Mesenteric fat pad (tissue), 1 donor: Measurements from ENCODE around the gene KIFC3. TPM values are rescaled to one million over a fixed set of nuclear protein-coding genes. Genes with fewer than 3 reads are reported as not detected.
"Not testable (repeated sequence)": the region's sequence is repeated elsewhere in the genome, so short reads cannot be mapped to it uniquely, and the experiment has no call there.

ENCODE experiments used
- DNase-seq: peaks from one replicate; pipeline ENCODE4 v3.0.0-alpha.2; 2020; ENCODE audit warnings: low spot score
- microRNA-seq: library from miRNA; unstranded; fragments of <30 nt; microRNA quantifications from one replicate; pipeline ENCODE4 v1.2.0, GENCODE V29; 2020; ENCODE audit warnings: borderline number of aligned reads
- total RNA-seq: library from RNA; stranded (reverse); fragmentation: NEBNext Ultra II Directional; extraction: Animal tissue kit (Norgen Biotek cat#: 25700); gene quantifications from one replicate; pipeline ENCODE4 v1.2.1, GENCODE V29; 2021
- donor health status: DM: yes; HTN: yes; CAD: no.

The KIFC3 gene
- total RNA-seq, 1 donor from 2014 or later: 62.3 TPM

DNA sequence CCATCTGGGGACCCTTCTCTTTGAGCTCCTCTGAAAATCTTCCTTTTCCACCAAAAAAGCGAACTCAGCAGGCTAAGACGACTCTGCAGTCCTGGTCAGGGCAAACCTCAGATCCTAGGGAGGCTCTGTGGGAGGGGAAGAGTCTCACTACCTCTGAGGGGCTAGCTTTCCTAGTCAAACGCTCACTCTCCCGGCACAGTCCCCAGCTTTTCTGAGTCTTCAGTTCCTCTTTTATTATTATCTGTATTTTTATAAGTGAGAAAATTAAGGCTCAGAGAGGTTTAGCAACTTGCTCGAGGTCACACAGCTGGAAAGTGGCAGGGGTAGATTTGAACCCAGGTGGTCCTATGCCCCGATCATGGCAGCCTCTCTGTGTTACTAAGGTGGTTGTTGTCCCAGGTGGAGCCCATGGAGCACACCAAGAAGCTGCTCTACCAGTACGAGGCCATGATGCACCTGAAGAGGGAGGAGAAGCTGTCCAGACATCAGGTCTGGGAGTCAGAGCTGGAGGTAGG is 75.8 kb downstream of the KIFC3 start:
- DNase-seq: no peak

DNA sequence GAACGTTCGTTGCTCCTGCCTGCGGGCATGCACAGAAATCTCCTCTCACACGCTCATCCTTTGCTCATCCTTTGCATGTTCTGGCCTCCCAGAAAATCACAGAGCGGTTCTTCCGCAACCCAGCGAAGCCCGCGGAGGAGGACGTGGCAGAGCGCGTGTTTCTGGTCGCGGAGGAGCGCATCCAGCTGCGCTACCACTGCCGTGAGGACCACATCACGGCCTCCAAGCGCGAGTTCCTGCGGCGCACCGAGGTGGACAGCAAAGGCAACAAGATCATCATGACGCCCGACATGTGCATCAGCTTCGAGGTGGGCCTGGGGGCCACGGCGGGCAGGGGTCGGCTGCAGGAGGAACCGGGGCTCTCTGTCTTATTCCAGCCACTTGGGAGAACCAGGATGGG is 76.3 kb downstream of the KIFC3 start:
- no peak for DNase-seq

DNA sequence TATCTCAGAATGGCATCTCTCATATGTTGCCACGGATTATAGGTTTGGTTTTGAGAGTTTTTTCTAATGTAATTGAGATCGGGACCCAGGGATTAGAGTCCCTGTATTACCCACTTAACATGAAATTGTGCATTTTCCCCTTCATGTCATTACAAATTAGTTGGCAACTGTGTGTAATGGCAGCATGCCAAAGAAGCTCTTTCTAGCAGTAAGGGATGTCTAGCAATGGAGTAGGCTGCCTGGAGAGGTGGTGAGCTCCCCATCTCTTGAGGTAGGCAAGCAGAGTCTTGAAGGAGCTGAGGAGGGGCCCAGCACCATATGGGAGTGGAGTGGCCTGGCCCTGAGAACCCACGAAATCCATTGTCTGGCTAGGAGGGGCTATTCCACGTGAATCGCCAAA is 76.7 kb downstream of the KIFC3 start:
- DNase-seq: no peak

DNA sequence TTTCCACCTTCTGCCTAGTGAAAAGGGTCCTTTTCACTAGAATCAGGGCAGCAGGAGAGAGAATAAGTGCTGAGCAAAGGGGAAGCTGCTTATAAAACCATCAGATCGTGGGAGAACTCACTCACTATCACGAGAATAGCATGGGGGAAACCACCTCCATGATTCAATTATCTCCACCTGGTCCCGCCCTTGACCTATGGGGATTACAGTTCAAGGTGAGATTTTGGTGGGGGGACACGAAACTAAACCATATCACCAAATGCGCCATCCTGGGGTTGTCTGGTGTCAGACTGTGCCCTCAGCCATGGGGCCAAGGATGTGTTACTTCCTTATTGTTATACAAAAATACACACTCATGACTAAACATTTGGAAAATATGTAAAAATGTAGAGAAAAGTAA is 77.1 kb downstream of the KIFC3 start:
- DNase-seq: no peak

DNA sequence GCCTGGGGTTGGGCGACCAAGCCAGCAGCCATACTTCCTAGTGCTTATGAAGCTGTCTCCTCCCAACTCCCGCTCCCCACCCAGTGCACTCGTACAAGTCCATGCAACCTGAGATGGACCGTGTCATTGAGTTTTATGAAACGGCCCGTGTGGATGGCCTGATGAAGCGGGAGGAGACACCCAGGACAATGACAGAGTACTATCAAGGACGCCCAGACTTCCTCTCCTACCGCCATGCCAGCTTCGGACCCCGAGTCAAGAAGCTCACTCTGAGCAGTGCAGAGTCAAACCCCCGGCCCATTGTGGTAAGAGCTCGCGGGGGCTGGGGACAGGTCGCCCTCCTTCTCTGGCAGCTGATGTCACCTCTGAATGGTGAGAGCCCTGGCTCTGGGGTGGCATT is 77.8 kb downstream of the KIFC3 start:
- no peak for DNase-seq

DNA sequence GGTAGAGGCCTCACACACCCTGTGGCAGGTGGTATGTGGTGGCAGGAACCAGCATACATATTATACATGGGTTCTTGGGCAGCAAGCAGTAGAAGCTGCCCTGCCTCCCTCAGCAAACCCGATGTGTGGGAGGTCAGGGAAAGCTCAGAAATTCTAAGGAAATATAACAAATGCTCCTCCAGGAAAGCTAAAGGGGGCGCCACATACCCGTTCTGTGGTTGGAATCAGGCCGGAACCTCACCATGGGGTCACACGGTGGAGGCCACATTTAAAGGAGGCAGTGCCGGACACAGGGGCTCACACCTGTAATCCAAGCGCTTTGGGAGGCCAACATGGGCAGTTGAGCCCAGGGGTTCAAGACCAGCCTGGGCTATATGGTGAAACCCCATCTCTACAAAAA is 79.1 kb downstream of the KIFC3 start:
- no peak for DNase-seq

DNA sequence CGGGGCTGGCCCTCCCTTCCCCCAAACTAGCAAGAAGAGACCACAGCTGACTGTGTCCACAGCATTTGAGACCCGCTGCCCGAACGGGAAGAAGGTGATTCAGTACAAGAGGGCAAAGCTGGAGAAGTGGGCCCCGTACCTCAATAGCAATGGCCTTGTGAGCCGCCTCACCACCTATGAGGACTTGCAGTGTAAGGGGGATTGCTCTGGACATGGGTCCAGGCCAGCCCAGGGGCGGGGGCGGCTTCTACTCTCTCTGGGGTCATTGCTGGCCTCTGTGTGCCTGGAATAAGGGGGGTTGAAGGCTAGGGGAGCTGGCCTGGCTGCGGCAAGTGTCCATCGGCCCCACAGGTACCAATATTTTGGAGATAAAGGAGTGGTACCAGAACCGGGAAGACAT is 79.6 kb downstream of the KIFC3 start:
- DNase-seq: no peak

DNA sequence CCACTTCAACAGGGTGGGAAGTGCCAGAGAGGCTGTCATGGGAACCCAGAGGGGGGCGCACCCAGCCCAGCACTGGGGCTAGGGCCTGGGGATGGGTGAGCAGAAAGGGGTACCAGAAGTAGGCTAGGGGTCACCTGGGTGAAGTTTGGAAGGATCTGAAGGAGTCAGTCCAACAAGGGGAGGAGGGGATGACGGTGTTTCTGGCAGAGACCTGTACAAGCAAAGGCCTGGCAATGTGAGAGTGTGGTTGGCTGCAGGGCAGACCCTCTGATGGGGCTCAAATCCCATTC is 80.1 kb downstream of the KIFC3 start:
- no peak for DNase-seq

DNA sequence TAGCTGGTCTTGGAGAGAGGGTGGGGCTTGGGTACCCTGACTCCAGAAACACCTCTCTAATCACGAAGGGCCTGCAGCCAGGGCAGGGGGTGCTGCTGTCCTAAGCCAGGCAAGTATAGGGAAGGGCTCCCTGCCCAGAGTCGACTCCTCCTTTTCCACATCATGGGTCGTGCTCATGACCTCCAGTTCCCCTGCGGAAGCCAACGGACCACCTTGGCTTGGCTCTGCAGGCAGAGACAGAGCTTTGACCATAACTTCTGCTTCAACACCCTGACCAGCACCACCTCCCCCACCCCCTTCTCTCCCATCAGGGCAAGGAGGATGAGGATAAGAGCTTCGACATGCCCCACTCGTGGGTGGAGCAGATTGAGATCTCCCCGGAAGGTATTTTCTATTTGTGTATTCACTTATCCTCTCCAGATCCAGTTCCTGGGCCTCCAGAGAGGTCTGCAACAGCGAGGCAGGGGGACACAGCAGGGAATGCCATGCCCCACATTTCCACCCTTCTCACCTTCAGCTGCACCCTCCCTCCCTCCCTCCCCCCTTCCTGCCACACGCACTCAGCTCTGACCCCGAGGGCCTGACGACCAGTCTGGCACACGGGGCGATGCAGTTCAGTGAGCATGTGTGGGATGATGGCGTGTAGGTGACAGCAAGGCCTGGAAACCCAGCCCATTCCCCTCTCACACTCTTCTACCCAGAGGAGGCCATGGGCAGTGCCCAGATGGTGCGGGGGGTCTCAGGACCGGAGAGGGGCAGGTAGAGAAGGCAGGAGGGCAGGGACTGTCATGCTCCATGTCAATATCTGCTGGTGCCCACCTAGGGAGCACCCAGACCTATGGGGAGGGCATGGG is 80.7 kb downstream of the KIFC3 start:
- DNase-seq: no peak

DNA sequence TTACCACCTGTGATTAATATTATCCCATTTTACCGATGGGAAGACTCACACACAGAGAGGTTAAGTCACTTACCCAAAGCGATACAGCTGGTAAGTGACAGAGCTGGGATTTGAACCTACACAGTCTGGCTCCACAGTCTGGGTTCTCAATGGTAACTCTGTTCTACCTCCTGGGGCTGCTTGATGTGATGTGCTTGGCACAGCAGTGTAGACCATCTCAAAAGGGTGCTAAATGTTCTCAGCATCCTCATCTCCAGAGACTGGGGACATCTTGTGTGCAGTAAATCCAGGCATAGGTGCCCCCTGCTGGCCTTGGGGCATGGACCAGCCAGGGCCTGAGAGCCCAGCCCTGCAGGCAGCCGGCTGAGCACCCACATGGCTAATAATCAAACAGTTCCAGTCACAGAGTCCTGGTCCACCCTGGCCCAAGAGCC is 82.1 kb downstream of the KIFC3 start:
- no peak for DNase-seq

DNA sequence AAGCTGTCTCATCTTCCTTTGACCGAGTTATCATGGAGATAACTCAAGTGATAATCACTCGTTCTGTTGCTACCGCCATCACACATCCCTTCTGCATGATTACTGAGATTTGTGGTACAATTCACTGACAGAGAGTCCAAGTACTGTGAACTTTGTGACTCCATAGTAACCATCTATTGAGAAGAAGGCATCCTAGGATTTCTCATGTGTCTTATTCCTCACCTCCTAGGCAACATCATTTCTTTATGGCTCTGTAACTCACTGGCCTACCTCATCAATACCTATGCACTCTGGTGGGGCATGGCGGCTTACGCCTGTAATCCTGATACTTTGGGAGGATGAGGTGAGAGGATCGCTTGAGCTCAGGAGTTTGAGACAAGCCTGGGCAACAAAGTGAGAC is 88.2 kb downstream of the KIFC3 start:
- no peak for DNase-seq

DNA sequence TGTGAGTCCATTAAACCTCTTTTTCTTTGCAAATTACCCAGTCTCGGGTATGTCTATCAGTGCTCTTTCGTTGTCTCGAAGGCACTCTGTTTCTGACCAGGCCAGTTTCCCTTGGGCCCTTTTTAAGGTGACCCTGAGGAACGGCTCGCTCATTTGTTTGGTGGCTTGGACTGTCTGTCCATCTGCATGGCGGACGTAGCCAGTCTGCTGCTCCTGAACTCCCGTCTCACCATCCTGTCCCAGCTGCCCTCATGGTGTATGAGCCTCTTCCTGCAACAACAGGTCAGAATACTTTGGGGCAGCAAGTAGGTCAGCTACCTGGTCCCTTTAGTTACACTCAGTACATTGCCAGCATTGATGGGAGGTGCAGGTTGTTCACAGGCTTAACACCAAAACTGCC is 88.7 kb downstream of the KIFC3 start:
- DNase-seq: no peak

DNA sequence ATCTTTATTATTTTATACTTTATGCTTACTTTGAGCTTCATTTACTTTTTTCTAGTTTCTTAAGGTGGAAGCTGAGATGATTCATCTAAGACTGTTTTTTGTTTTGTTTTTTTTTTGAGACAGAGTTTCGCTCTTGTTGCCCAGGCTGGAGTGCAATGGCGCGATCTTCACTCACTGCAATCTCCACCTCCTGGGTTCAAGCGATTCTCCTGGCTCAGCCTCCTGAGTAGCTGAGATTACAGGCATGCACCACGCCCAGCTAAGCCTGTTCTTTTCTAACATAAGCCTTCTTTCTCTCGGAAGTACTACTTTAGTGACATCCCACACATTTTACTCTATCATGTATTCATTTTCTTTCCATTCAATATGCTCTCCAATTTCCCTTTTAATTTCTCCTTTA is 89.7 kb downstream of the KIFC3 start:
- not testable (repeated sequence) for DNase-seq

DNA sequence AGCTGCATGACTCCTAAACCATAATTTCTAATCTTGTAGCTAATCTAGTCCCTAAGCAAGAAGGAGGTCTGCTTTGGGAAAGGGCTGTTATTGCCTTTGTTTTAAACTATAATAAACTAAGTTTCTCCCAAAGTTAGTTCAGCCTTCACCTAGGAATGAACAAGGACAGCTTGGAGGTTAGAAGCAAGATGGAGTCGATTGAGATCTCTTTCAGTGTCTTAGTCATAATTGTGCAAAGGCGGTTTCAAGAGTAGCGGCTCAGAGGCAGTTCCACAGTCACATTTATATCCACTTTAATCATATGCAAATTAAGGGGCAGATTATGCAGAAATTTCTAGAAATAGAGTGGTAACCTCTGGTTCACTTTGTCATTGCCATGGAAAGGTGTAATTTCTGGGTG is 90.3 kb downstream of the KIFC3 start:
- DNase-seq: no peak

DNA sequence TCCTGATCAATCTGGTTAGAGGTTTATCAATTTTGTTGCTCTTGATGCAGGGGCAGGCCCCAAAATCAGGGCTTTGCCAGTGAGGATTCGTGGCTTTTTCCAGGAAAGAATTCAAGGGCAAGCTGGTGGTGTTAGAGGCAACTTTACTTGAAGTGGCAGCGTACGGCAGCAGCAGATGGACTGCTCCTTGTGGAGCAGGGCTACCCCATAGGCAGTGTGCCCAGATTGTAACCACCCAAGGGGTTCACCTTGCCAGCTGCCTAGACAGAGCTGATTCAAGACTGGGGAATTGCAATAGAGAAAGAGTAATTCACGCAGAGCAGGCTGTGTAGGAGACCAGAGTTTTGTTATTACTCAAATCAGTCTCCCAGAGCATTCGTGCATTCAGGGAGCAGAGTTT is 90.9 kb downstream of the KIFC3 start:
- no peak for DNase-seq

DNA sequence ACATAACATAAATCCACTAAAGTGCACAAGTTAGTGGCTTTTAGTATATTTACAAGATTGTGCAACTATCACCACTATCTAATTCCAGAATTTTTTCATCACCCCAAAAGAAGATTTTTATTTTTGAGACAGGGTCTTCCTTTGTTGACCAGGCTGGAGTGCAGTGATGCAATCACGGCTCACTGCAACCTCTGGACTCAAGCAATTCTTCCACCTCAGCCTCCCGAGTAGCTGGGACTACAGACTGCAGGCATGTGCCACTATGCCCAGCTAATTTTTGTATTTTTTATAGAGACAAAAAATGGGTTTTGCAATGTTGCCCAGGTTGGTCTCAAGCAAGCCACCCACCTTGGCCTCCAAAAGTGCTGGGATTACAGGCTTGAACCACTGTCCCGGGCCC is 92.6 kb downstream of the KIFC3 start:
- DNase-seq: no peak

Small RNA genes lying within 50 kb of the gene (microRNA-seq; reads per million reads assigned to microRNA genes)
- gene MIR6772: not detected

Other genes starting within 250 kb of the KIFC3 start
- gene ADGRG1, start 173.9 kb downstream of the KIFC3 start, total RNA-seq: 96.3 TPM
- gene ADGRG3, start 134.2 kb downstream of the KIFC3 start, total RNA-seq: 13.3 TPM
- gene DRC7, start 107.7 kb downstream of the KIFC3 start, total RNA-seq: not detected
- 14.4 TPM for gene KATNB1, start 66.7 kb downstream of the KIFC3 start, total RNA-seq
- gene CNGB1, start 168.6 kb upstream of the KIFC3 start, total RNA-seq: not detected
- 7.5 TPM for gene ZNF319, start 198.2 kb upstream of the KIFC3 start, total RNA-seq
- 40.8 TPM for gene USB1, start 198.9 kb upstream of the KIFC3 start, total RNA-seq
- 23.2 TPM for gene MMP15, start 223.3 kb upstream of the KIFC3 start, total RNA-seq